Activated CD4-positive, alpha-beta T cell treated with anti-CD3 and anti-CD28 coated beads, Interleukin-10, Interleukin-2, amounts not matched to agents 100 ng/mL and 50 ng/mL, durations not matched to agents 16 hours and 8 hours (primary cell): ENCODE results near the gene RABGGTB.
A peak's percentile ranks its signal among the peaks of the same experiment; 100 is the strongest.
"Not testable (repeated sequence)": the region's sequence is repeated elsewhere in the genome, so short reads cannot be mapped to it uniquely, and the experiment has no call there.

ENCODE experiments used
- DNase-seq: peaks from one replicate; pipeline ENCODE4 v3.0.0-alpha.2; 2020

RABGGTB gene

DNA sequence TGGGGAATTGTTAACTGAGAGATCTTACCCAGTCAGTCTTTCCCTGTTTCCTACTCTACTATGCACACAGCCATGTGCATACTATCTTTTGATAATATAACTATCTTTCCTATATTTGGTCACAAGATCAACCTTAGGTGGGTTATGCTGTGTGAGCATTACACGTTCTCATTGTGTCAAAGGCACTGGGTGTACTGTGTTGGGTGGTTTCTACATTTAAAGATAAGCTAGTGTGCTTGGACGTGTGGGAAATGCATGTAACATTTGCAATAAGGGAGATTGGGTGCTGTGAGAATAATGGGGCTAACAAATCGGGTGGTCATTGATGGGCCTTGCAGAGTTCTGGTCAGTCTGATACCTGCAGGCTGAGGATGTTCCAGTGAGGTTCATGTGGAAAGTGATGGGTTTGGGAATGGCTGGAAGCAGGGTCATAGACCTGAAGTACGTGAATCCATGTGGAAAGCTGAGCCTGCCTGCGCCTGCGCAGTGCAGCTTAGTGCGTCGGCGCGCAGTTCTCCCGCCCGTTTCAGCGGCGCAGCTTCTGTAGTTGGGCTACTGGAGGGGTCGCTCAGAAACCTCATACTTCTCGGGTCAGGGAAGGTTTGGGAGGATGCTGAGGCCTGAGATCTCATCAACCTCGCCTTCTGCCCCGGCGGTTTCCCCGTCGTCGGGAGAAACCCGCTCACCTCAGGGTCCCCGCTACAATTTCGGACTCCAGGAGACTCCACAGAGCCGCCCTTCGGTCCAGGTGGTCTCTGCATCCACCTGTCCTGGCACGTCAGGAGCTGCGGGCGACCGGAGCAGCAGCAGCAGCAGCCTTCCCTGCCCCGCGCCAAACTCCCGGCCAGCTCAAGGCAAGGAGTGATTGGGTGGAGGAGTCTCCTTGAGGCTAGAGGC is 10.6 kb downstream of the RABGGTB start, which contains the start of gene MSH4:
Gene MSH4 (plus strand): TSS at position 507 of the 897 bp plus-strand sequence. CDS start 104 bp downstream, at position 611.
- DNase-seq, result peak; percentile 47

GRCh38 chr1:75797273-75797588 is 11.2 kb downstream of the RABGGTB start:
- DNase-seq, result no peak

DNA sequence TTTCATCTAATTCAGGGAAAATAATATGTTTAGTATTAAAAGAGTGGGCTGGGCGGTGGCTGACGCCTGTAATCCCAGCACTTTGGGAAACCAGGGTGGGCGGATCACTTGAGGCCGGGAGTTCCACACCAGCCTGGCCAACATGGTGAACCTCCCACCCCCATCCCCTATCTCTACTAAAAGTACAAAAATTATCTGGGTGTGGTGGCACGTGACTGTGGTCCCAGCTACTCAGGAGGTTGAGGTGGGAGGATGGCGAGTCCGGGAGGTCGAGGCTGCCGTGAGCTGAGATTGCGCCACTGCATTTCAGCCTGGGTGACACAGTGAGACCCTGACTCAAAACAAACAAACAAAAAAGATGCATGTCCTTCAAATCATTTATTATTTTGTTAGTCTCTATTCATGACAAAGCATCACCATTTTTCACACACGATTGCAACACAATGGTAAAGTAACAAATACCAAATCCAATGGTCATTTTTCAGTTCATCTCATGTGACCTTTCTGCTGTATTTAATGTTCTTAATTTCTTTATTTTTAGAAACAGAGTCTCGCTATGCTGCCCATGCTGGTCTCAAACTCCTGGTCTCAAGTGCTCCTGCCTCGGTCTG is 11.7 kb downstream of the RABGGTB start:
- no peak for DNase-seq

DNA sequence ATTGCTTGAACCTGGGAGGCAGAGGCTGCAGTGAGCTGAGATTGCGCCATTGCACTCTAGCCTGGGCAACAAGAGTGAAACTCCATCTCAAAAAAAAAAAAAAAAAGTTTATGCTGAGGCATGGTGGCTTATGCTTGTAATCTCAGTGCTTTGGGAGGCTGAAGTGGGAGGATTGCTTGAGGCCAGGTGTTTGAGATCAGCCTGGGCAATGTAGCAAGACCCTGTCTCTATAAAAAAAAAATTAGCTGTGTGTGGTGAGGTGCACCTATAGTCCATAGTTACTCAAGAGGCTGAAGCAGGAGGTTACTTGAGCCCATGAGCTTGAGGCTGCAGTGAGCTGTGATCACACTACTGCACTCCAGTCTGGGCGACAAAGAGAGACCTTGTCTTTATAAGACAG is 15.4 kb downstream of the RABGGTB start:
- not testable (repeated sequence) for DNase-seq

DNA sequence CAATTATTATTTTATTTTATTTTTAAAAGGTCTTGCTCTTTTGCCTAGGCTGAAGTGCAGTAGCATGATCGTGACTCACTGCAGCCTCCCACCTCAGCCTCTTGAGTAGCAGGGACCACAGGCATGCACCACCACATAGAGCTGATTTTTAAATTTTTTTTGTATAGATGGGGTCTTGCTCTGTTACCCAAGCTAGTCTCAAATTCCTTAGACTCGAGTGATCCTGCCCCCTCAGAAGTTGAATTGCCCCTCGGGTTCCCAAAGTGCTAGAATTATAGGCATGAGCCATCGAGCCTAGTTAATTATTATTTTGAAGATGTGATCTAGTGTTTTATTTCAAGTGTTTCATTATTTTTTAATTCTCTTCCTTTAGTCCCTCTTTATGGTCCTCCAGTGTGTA is 22.9 kb downstream of the RABGGTB start:
- no peak for DNase-seq

GRCh38 chr1:75810113-75810512 is 24.1 kb downstream of the RABGGTB start:
- not testable (repeated sequence) for DNase-seq

DNA sequence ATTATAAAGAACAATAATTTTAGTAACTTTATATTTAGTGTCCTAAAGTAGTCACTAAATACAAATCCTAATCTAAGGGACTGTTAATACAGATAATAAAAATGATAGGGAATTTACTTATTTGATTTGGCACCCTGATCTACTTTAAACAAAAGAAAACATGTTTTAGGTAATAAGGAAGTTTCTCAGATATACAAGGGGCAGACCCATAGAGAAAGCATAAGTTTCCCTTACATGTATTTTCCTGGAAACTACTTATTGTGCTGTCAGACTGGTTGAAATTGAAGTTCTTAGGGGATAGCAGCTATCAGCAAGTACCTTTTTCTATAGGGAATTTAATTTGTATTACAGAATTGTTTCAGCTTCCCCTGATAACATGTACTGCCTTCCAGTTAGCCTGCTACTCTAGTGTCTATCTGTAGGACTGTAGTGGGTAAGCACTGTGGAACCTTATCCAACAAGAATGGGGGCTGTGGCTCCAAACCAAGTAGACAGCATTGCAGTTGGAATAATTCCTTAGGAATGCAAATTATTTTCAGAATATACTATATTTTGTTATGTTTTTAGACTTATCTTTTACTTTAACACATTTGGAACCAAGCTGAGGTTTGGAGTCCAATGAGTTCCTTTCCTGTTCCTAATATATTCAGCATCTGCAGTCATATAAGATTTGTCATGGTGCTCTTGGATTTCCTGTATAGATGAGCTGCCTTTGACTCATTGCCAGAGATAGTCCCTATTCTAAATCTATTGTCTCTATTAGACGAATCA is 25.3 kb downstream of the RABGGTB start:
- no peak for DNase-seq

DNA sequence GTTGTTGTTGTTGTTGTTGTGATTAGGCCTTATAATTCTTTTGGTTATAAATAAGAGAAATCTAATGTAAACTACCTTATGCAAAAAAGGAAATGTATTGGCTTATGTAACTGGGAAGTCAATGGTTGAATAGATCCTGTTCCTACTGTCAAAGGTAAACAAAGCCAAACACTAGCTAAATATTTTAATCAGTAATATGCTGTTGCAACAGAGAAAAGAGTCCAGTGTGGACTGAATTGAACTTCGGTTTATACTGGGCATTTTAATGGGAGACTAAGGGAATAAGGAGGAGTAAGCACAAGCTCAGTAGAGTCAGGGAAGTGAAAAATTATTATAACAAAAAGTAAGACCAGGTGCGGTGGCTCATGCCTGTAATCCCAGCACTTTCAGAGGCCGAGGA is 26.0 kb downstream of the RABGGTB start:
- no peak for DNase-seq

- DNase-seq, result not testable (repeated sequence)
These were observed 37.5 kb downstream of the RABGGTB start for GRCh38 chr1:75823596-75823995.

GRCh38 chr1:75836528-75837100 is 50.6 kb downstream of the RABGGTB start:
- no peak for DNase-seq

DNA sequence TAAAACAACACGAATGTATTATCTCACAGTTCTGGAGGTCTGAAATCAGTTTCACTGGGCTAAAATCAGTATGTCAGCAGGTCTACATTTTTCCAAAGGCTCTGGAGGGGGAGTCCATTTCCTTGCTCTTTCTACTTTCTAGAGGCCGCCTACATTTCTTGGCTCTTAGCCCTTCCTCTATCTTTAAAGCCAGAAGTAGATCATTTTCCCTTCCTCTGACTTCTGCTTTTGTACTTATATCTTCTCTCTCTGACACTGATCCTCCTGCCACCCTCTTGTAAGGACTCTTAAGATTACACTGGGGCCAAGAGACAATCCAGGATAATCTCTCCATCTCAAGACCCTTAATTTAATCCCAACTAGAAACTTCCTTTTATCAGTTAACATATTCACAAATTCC is 52.0 kb downstream of the RABGGTB start:
- DNase-seq, result no peak

- DNase-seq, result no peak
These were observed 55.4 kb downstream of the RABGGTB start for GRCh38 chr1:75841421-75841820.
